HepG2 (cell line): ENCODE data around the gene GPATCH3. TPM values are rescaled to one million over a fixed set of nuclear protein-coding genes. Genes with fewer than 3 reads are reported as not detected.

Experiments used
- CBFB ChIP-seq: sonication (generic); formaldehyde crosslinking; IDR thresholded peaks from 2 replicates; pipeline ENCODE4 v1.4.0; 2020; ENCODE audit warnings: missing genetic modification reagents
- CENPBD1 ChIP-seq: sonication (generic); formaldehyde crosslinking; IDR thresholded peaks from 2 replicates; pipeline ENCODE4 v1.8.0; 2022; ENCODE audit warnings: missing genetic modification reagents, low read depth, mild to moderate bottlenecking, borderline replicate concordance
- CENPX ChIP-seq: sonication (generic); formaldehyde crosslinking; IDR thresholded peaks from 2 replicates; pipeline ENCODE4 v1.9.0; 2021; ENCODE audit warnings: mild to moderate bottlenecking, missing genetic modification reagents, moderate library complexity
- EP300 ChIP-seq, 3 experiments: sonication (generic) in 1 of 3; formaldehyde crosslinking in 1 of 3; IDR thresholded peaks; 2 replicates each; pipeline versions ENCODE4 v1.5.1 to v1.6.1; 2011 to 2020; ENCODE audit warnings: low read depth in 2 of 3, low read length in 2 of 3, borderline replicate concordance in 1 of 3, improper control_type of control experiment in 1 of 3, mild to moderate bottlenecking in 1 of 3, missing genetic modification reagents in 1 of 3, moderate library complexity in 1 of 3
- KLF13 ChIP-seq: sonication (generic); formaldehyde crosslinking; IDR thresholded peaks from 2 replicates; pipeline ENCODE4 v1.4.0; 2020; ENCODE audit warnings: mild to moderate bottlenecking, missing genetic modification reagents
- MAZ ChIP-seq, 2 experiments: sonication (generic) in 1 of 2; formaldehyde crosslinking in 1 of 2; IDR thresholded peaks; 2 replicates each; pipeline versions ENCODE4 v1.5.0 to v1.6.1; 2012 to 2020; ENCODE audit warnings: low read depth in 2 of 2, mild to moderate bottlenecking in 2 of 2, borderline replicate concordance in 1 of 2, improper control_type of control experiment in 1 of 2, low read length in 1 of 2, missing genetic modification reagents in 1 of 2, moderate library complexity in 1 of 2
- MBNL3 ChIP-seq: fragments of 250-450 bp; sonication (Bioruptor Pico); conservative IDR thresholded peaks from 2 replicates; pipeline ENCODE4 v1.8.0; 2022; ENCODE audit warnings: mild to moderate bottlenecking, inconsistent platforms
- PCBP1 ChIP-seq: fragments of 200-400 bp; formaldehyde crosslinking; IDR thresholded peaks from 2 replicates; pipeline ENCODE4 v1.6.1; 2017; ENCODE audit warnings: mild to moderate bottlenecking, low read depth, low read length, borderline replicate concordance
- RNF2 ChIP-seq: fragments of 450-650 bp; conservative IDR thresholded peaks from 2 replicates; pipeline ENCODE4 v1.6.1; 2016; ENCODE audit warnings: low read depth
- SIX1 ChIP-seq: sonication (generic); formaldehyde crosslinking; IDR thresholded peaks from 2 replicates; pipeline ENCODE4 v1.4.0; 2020; ENCODE audit warnings: missing genetic modification reagents, borderline replicate concordance
- TEAD3 ChIP-seq: optimal IDR thresholded peaks from 2 replicates; pipeline ENCODE3; 2016; ENCODE audit warnings: borderline replicate concordance
- ZC3H4 ChIP-seq: sonication (generic); formaldehyde crosslinking; IDR thresholded peaks from 2 replicates; pipeline ENCODE4 v1.4.0; 2020; ENCODE audit warnings: missing genetic modification reagents, borderline replicate concordance
- ZFP36L1 ChIP-seq: sonication (generic); formaldehyde crosslinking; IDR thresholded peaks from 2 replicates; pipeline ENCODE4 v1.8.0; 2022; ENCODE audit warnings: mild to moderate bottlenecking, missing genetic modification reagents, moderate library complexity
- ZNF558 ChIP-seq: sonication (generic); formaldehyde crosslinking; IDR thresholded peaks from 2 replicates; pipeline ENCODE4 v1.9.0; 2022; ENCODE audit warnings: mild to moderate bottlenecking, missing genetic modification reagents, borderline replicate concordance
- polyA plus RNA-seq, 8 experiments: library from polyadenylated mRNA; depleted of rRNA in 3 of 8; stranded (reverse) in 7 of 8; unstranded in 1 of 8; fragments of >200 nt; fragmentation: Illumina TruSeq in 4 of 8; extraction: Trizol in 4 of 8; gene quantifications; 2 replicates each; pipeline versions ENCODE4 v1.2.1 to v1.2.3, GENCODE V29; 2011 to 2016; ENCODE audit warnings: low read depth in 4 of 8, missing spikeins in 1 of 8, mixed read lengths in 1 of 8; ENCODE audit not compliant: insufficient read depth in 1 of 8
- total RNA-seq, 5 experiments: library from RNA; depleted of rRNA; stranded (reverse); fragments of >200 nt; fragmentation: Illumina TruSeq; extraction: Trizol; gene quantifications; 2 replicates each; pipeline ENCODE4 v1.2.3, GENCODE V29; 2016; ENCODE audit warnings: low read depth in 1 of 5
- TF ChIP-seq, protein P1 (sequence below): sonication (generic); formaldehyde crosslinking; IDR thresholded peaks from 2 replicates; pipeline ENCODE4 v1.5.0; 2020; ENCODE audit warnings: mild to moderate bottlenecking, missing genetic modification reagents
- TF ChIP-seq, protein P2 (sequence below): IDR thresholded peaks from 2 replicates; pipeline ENCODE4 v1.4.0; 2020; ENCODE audit warnings: mild to moderate bottlenecking, missing genetic modification reagents
- TF ChIP-seq, protein P3 (sequence below): IDR thresholded peaks from 2 replicates; pipeline ENCODE4 v1.6.1; 2016; ENCODE audit warnings: control low read depth
- TF ChIP-seq, protein P4 (sequence below): sonication (generic); formaldehyde crosslinking; IDR thresholded peaks from 2 replicates; pipeline ENCODE4 v1.5.0; 2020; ENCODE audit warnings: missing genetic modification reagents

GPATCH3 gene
- total and polyA plus RNA-seq, 2 of the 13 experiments (the other 11 are each of a cell fraction or from before 2014, with no cell fraction given): 8.3 to 11.0 TPM

DNA sequence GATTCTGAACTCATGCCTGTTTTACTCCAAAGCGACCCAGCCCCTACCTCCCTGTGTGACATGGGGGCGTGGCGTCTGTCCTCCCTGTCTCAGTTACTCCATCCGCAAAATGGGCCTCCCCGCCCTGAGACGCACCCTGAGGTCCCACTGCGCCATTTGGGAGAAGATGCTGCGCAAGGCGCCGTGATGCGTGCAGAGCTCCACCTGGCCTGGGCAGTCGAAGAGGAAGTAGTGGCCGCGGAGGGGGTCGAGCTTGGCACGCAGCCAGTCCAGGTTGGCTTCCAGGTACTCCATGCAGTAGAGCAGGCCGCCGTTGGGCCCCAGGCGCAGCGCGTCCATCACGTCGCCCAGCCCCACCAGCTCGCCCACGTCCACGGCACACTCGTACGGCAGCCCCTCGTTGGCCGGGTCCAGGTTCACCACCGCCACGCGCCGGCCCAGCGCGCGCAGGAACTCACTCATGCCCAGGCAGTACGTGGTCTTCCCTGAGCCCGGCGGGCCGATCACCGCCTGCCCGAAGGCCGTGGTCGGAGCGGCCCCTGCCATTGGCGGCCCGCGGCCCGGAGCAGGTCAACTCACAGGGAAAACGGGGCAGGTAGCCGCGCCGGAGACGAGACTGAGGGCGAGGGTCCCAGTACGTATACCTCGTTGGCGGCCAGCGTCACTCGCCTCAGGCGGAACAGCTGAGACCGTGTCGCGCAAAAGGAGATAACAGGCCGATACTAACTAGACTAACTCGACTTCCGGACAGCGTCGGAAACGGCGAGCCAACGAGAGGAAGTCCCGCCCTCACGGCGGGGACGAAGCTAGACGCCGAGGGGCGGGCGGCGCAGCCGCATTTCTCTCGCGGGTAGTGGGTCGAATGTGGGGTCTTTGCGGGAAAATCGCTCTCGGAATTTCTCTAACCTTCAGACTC, 10.5 kb downstream of the GPATCH3 start, which contains the start of gene GPN2 (continued):
- TF ChIP-seq, protein P1, sequence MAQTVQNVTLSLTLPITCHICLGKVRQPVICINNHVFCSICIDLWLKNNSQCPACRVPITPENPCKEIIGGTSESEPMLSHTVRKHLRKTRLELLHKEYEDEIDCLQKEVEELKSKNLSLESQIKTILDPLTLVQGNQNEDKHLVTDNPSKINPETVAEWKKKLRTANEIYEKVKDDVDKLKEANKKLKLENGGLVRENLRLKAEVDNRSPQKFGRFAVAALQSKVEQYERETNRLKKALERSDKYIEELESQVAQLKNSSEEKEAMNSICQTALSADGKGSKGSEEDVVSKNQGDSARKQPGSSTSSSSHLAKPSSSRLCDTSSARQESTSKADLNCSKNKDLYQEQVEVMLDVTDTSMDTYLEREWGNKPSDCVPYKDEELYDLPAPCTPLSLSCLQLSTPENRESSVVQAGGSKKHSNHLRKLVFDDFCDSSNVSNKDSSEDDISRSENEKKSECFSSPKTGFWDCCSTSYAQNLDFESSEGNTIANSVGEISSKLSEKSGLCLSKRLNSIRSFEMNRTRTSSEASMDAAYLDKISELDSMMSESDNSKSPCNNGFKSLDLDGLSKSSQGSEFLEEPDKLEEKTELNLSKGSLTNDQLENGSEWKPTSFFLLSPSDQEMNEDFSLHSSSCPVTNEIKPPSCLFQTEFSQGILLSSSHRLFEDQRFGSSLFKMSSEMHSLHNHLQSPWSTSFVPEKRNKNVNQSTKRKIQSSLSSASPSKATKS: no peak; the same call in 1 of the 2 replicates
- TF ChIP-seq PCBP1: no peak
- TF ChIP-seq CENPX (CRISPR knock-in tag): no peak
- TF ChIP-seq MAZ (IDR thresholded peaks at IDR 0.05; ENCODE audit: borderline replicate concordance, low read depth, low read length): no peak
- peak; percentile 89 for TF ChIP-seq MAZ (CRISPR knock-in tag; IDR thresholded peaks at IDR 0.05; ENCODE audit: low read depth)
- TF ChIP-seq CENPBD1 (CRISPR knock-in tag): no peak
- 0 out of 2 replicates have a peak, but pooled peaks have one; percentile 73 for TF ChIP-seq ZNF558 (CRISPR knock-in tag)
- peak; percentile 70; the same call in 1 of the 2 replicates for TF ChIP-seq RNF2
- TF ChIP-seq MBNL3: no peak
- TF ChIP-seq, protein P2, sequence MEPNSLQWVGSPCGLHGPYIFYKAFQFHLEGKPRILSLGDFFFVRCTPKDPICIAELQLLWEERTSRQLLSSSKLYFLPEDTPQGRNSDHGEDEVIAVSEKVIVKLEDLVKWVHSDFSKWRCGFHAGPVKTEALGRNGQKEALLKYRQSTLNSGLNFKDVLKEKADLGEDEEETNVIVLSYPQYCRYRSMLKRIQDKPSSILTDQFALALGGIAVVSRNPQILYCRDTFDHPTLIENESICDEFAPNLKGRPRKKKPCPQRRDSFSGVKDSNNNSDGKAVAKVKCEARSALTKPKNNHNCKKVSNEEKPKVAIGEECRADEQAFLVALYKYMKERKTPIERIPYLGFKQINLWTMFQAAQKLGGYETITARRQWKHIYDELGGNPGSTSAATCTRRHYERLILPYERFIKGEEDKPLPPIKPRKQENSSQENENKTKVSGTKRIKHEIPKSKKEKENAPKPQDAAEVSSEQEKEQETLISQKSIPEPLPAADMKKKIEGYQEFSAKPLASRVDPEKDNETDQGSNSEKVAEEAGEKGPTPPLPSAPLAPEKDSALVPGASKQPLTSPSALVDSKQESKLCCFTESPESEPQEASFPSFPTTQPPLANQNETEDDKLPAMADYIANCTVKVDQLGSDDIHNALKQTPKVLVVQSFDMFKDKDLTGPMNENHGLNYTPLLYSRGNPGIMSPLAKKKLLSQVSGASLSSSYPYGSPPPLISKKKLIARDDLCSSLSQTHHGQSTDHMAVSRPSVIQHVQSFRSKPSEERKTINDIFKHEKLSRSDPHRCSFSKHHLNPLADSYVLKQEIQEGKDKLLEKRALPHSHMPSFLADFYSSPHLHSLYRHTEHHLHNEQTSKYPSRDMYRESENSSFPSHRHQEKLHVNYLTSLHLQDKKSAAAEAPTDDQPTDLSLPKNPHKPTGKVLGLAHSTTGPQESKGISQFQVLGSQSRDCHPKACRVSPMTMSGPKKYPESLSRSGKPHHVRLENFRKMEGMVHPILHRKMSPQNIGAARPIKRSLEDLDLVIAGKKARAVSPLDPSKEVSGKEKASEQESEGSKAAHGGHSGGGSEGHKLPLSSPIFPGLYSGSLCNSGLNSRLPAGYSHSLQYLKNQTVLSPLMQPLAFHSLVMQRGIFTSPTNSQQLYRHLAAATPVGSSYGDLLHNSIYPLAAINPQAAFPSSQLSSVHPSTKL: peak; percentile 28; the same call in 1 of the 2 replicates
- TF ChIP-seq SIX1 (CRISPR knock-in tag): no peak
- TF ChIP-seq ZFP36L1 (CRISPR knock-in tag): peak; percentile 46; the same call in 1 of the 2 replicates
- peak; percentile 42; the same call in 1 of the 2 replicates for TF ChIP-seq ZC3H4 (CRISPR knock-in tag)
- TF ChIP-seq EP300 (IDR thresholded peaks at IDR 0.05; ENCODE audit: low read depth in 2 of 2, low read length in 2 of 2): no peak; a peak in 1 of 4 replicates
- no peak for TF ChIP-seq EP300 (CRISPR knock-in tag; IDR thresholded peaks at IDR 0.05; ENCODE audit: borderline replicate concordance)
- peak; percentile 77; the same call in 1 of the 2 replicates for TF ChIP-seq KLF13 (CRISPR knock-in tag)
- peak; percentile 78 for TF ChIP-seq CBFB (CRISPR knock-in tag)
- TF ChIP-seq TEAD3 (CRISPR knock-in tag): peak; percentile 35
- TF ChIP-seq, protein P3, sequence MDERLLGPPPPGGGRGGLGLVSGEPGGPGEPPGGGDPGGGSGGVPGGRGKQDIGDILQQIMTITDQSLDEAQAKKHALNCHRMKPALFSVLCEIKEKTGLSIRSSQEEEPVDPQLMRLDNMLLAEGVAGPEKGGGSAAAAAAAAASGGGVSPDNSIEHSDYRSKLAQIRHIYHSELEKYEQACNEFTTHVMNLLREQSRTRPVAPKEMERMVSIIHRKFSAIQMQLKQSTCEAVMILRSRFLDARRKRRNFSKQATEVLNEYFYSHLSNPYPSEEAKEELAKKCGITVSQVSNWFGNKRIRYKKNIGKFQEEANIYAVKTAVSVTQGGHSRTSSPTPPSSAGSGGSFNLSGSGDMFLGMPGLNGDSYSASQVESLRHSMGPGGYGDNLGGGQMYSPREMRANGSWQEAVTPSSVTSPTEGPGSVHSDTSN (CRISPR knock-in tag): no peak
- TF ChIP-seq, protein P4, sequence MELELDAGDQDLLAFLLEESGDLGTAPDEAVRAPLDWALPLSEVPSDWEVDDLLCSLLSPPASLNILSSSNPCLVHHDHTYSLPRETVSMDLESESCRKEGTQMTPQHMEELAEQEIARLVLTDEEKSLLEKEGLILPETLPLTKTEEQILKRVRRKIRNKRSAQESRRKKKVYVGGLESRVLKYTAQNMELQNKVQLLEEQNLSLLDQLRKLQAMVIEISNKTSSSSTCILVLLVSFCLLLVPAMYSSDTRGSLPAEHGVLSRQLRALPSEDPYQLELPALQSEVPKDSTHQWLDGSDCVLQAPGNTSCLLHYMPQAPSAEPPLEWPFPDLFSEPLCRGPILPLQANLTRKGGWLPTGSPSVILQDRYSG (CRISPR knock-in tag): 0 out of 2 replicates have a peak, but pooled peaks have one; percentile 43
